Transverse colon (tissue), 4 donors: Measurements from ENCODE around the gene NPS. TPM values are rescaled to one million over a fixed set of nuclear protein-coding genes. Genes with fewer than 3 reads are reported as not detected.

ENCODE experiments used
- DNase-seq: peaks from one replicate; pipeline ENCODE4 v3.0.0-alpha.2; 2019
- H3K27ac ChIP-seq, 4 donors: fragments of 200-600 bp; sonication (generic); 2 replicates each; pipeline ENCODE4 v1.5.1; 2016 to 2018; ENCODE audit warnings: inconsistent platforms in 4 of 4
- H3K27me3 ChIP-seq: fragments of 200-600 bp; sonication (generic); 2 replicates; pipeline ENCODE4 v1.5.1; 2017; ENCODE audit warnings: inconsistent platforms
- H3K36me3 ChIP-seq, 4 donors: fragments of 200-600 bp; sonication (generic); 2 replicates each; pipeline ENCODE4 v1.5.1; 2017 to 2019; ENCODE audit warnings: inconsistent platforms in 4 of 4
- H3K4me1 ChIP-seq, 4 donors: fragments of 200-600 bp; sonication (generic); 2 replicates each; pipeline ENCODE4 v1.5.1; 2017 to 2020; ENCODE audit warnings: inconsistent platforms in 4 of 4
- H3K4me3 ChIP-seq, 4 donors: fragments of 200-600 bp; sonication (generic); 1 replicate in 1 of 4; 2 replicates in 3 of 4; pipeline versions ENCODE4 v1.5.1 to v1.6.1; 2017 to 2019; ENCODE audit warnings: inconsistent platforms in 4 of 4
- H3K9me3 ChIP-seq, 2 donors: fragments of 200-600 bp; sonication (generic); 2 replicates each; pipeline ENCODE4 v1.5.1; 2017 to 2019; ENCODE audit warnings: inconsistent platforms in 2 of 2
- CTCF ChIP-seq, 5 experiments: fragments of 200-600 bp in 3 of 5; fragments of 450-650 bp in 2 of 5; sonication (generic) in 3 of 5; IDR thresholded peaks; 1 replicate in 2 of 5; 2 replicates in 3 of 5; pipeline ENCODE4 v1.5.1; 2016 to 2017; ENCODE audit warnings: antibody characterized with exemption in 5 of 5, inconsistent platforms in 3 of 5, mild to moderate bottlenecking in 2 of 5, moderate library complexity in 1 of 5
- EP300 ChIP-seq: sonication (generic); formaldehyde crosslinking; IDR thresholded peaks from one replicate; pipeline ENCODE4 v1.6.1; 2017; ENCODE audit warnings: antibody characterized with exemption, low read depth
- POLR2A ChIP-seq: fragments of 450-650 bp; IDR thresholded peaks from one replicate; pipeline ENCODE4 v1.6.1; 2016; ENCODE audit warnings: antibody characterized with exemption, mild to moderate bottlenecking, moderate library complexity
- POLR2AphosphoS5 ChIP-seq, 3 donors: sonication (generic); formaldehyde crosslinking; IDR thresholded peaks; one replicate each; pipeline ENCODE4 v1.6.1; 2016; ENCODE audit warnings: antibody characterized with exemption in 3 of 3
- WGBS, 2 donors: methylation state at CpG; one replicate each; pipeline ENCODE4 v1.1.5; 2018; ENCODE audit warnings: low coverage in 1 of 2; 5-methylcytosine and 5-hydroxymethylcytosine counted together
- in situ Hi-C, 4 donors: fragments of 200-750 bp; cut with MboI; loops; one replicate each; pipeline versions ENCODE4 v1.15.0 to v1.15.1; 2017; ENCODE audit warnings: low sequenced_read_pairs in 3 of 4, low pct_ligation_motif_present in 1 of 4, low pct_unique_long_range_greater_than_20kb in 1 of 4
- intact Hi-C: fragments of 100-400 bp; cut with DNase I; formaldehyde crosslinking; loops from one replicate; pipeline ENCODE4 v1.15.1; 2023; ENCODE audit warnings: low total_unique reads
- total RNA-seq, 4 donors: library from RNA; depleted of rRNA; stranded (reverse); fragments of >200 nt; gene quantifications; one replicate each; pipeline ENCODE4 v1.1.0, GENCODE V29; 2016

NPS gene
- total RNA-seq, 4 donors from 2014 or later: not detected

GRCh38 chr10:127571386-127571785 lies 22.3 kb downstream of the NPS start:
- no peaks in the 10 kb centered on the region for H3K36me3 ChIP-seq
- no peaks in the 10 kb centered on the region for H3K27me3 ChIP-seq
- DNase-seq: no peak
- WGBS, 2 donors: 43 to 54% methylated on average over 1 of the region's 1 CpG
- H3K4me3 ChIP-seq: no peak overlapping the region
- H3K4me1 ChIP-seq: no peaks in the 10 kb centered on the region
- TF ChIP-seq POLR2AphosphoS5 (IDR thresholded peaks at IDR 0.05): no peak
- TF ChIP-seq EP300: no peak
- no peak for TF ChIP-seq CTCF (IDR thresholded peaks at IDR 0.05)
- no peak for TF ChIP-seq POLR2A
- no peak overlapping the region for H3K27ac ChIP-seq
- no peaks in the 10 kb centered on the region for H3K9me3 ChIP-seq
- intact Hi-C loops: no loop called here
- in situ Hi-C loops: no loop called here

GRCh38 chr10:127576051-127576450 lies 26.9 kb downstream of the NPS start:
- Histone ChIP-seq H3K27ac (no peak overlapping the region), H3K36me3 (no peaks in the 10 kb centered on the region), H3K27me3 (no peaks in the 10 kb centered on the region), H3K4me3 (no peak overlapping the region), H3K9me3 (no peaks in the 10 kb centered on the region), H3K4me1 (no peaks in the 10 kb centered on the region)
- no peak for DNase-seq
- WGBS, 2 donors: 70% methylated on average over 3 of the region's 3 CpGs; no CpG with 5 or more reads in 1 of the 2 donors
- no peak for TF ChIP-seq POLR2A
- intact Hi-C loops (no loop called here), in situ Hi-C loops (no loop called here)

- Histone ChIP-seq H3K9me3 (no peaks in the 10 kb centered on the region), H3K27me3 (no peaks in the 10 kb centered on the region), H3K4me3 (no peak overlapping the region), H3K4me1 (no peaks in the 10 kb centered on the region), H3K36me3 (no peaks in the 10 kb centered on the region), H3K27ac (no peak overlapping the region)
- DNase-seq: no peak
- in situ Hi-C loops (no loop called here), intact Hi-C loops (no loop called here)
- no peak for TF ChIP-seq POLR2AphosphoS5 (IDR thresholded peaks at IDR 0.05)
- no peak for TF ChIP-seq CTCF (IDR thresholded peaks at IDR 0.05)
- no peak for TF ChIP-seq POLR2A
- no peak for TF ChIP-seq EP300
- 9 to 15% methylated on average over 4 to 6 of the region's 6 CpGs for WGBS, 2 donors
Observed at GRCh38 chr10:127576740-127577161, 27.6 kb downstream of the NPS start.

- Histone ChIP-seq H3K36me3 (no peaks in the 10 kb centered on the region), H3K27ac (no peak overlapping the region), H3K4me1 (no peaks in the 10 kb centered on the region), H3K4me3 (no peak overlapping the region), H3K9me3 (no peaks in the 10 kb centered on the region), H3K27me3 (no peaks in the 10 kb centered on the region)
- no peak for DNase-seq
- intact Hi-C loops (no loop called here), in situ Hi-C loops (no loop called here)
- TF ChIP-seq EP300 (no peak), CTCF (IDR thresholded peaks at IDR 0.05) (no peak), POLR2AphosphoS5 (IDR thresholded peaks at IDR 0.05) (no peak), POLR2A (no peak)
- WGBS, 2 donors: 64 to 74% methylated on average over 7 to 8 of the region's 8 CpGs
Observed at GRCh38 chr10:127577376-127578258, 28.5 kb downstream of the NPS start.
